Thyroid gland (tissue), 4 donors: ENCODE measurements around the gene HPCA. TPM values are rescaled to one million over a fixed set of nuclear protein-coding genes. Genes with fewer than 3 reads are reported as not detected.

Experiments used
- DNase-seq, 2 donors: peaks; one replicate each; pipeline ENCODE4 v3.0.0-alpha.2; 2019
- H3K27ac ChIP-seq, 3 donors: fragments of 200-600 bp; sonication (generic); 1 replicate in 2 of 3; 2 replicates in 1 of 3; pipeline ENCODE4 v1.5.1; 2016 to 2019; ENCODE audit warnings: mild to moderate bottlenecking in 1 of 3, moderate library complexity in 1 of 3
- H3K27me3 ChIP-seq: fragments of 200-600 bp; sonication (generic); one replicate; pipeline ENCODE4 v1.5.1; 2019
- H3K36me3 ChIP-seq, 2 donors: fragments of 200-600 bp; sonication (generic); one replicate each; pipeline ENCODE4 v1.5.1; 2016 to 2019
- H3K4me1 ChIP-seq, 2 donors: fragments of 200-600 bp; sonication (generic); one replicate each; pipeline ENCODE4 v1.5.1; 2017 to 2019
- H3K4me3 ChIP-seq, 3 donors: fragments of 200-600 bp; sonication (generic); replicated peaks in 1 of 3; 1 replicate in 2 of 3; 2 replicates in 1 of 3; pipeline ENCODE4 v1.5.1; 2016; ENCODE audit warnings: mild to moderate bottlenecking in 1 of 3
- H3K9me3 ChIP-seq: fragments of 200-600 bp; sonication (generic); one replicate; pipeline ENCODE4 v1.5.1; 2017
- POLR2A ChIP-seq, 2 donors: fragments of 450-650 bp; IDR thresholded peaks; one replicate each; pipeline ENCODE4 v1.6.1; 2017; ENCODE audit warnings: antibody characterized with exemption in 2 of 2, mild to moderate bottlenecking in 2 of 2, moderate library complexity in 1 of 2
- WGBS, 2 donors: methylation state at CpG; one replicate each; pipeline ENCODE4 v1.1.5; 2017; 5-methylcytosine and 5-hydroxymethylcytosine counted together
- intact Hi-C: fragments of 100-400 bp; cut with DNase I; formaldehyde crosslinking; loops from one replicate; pipeline ENCODE4 v1.15.1; 2023
- total RNA-seq, 4 donors: library from RNA; depleted of rRNA; stranded (reverse); fragments of >200 nt; gene quantifications; one replicate each; pipeline ENCODE4 v1.2.3, GENCODE V29; 2016
- TF ChIP-seq, protein P1 (sequence below), 6 experiments: fragments of 200-600 bp in 3 of 6; fragments of 450-650 bp in 3 of 6; sonication (generic) in 3 of 6; IDR thresholded peaks; one replicate each; pipeline ENCODE4 v1.5.1; 2016 to 2019; ENCODE audit warnings: antibody characterized with exemption in 6 of 6, mild to moderate bottlenecking in 2 of 6, inconsistent platforms in 1 of 6, moderate library complexity in 1 of 6

Gene HPCA
- total RNA-seq, 4 donors from 2014 or later = not detected

DNA sequence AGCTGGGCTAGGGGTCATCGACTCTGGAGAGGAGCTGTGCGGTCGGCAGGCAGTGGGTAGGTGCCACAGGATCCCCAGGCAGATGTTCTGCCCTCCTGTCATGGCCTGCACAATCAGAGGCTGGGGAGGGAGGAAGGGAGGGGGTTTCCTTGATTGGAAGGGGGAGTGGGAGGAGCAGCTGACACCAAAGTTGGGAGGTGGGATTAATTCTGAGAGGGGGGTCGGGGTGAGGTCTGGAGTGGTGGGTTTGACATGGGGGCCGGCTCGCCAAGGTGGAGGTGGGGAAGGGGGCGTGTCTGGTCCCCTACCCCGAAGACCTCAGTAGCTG, 651 bp upstream of the HPCA start:
- Histone ChIP-seq H3K4me1 (peaks cover 0 to 12% of the 10 kb centered on the region in 2 donors), H3K9me3 (no peaks in the 10 kb centered on the region), H3K27me3 (peaks cover 11% of the 10 kb centered on the region), H3K36me3 (no peaks in the 10 kb centered on the region), H3K4me3 (no peak overlapping the region), H3K27ac (no peak overlapping the region)
- no peak for DNase-seq
- 9 to 14% methylated on average over 8 of the region's 8 CpGs for WGBS, 2 donors
- intact Hi-C loops = no loop called here
- TF ChIP-seq POLR2A (IDR thresholded peaks at IDR 0.05) = no peak
- TF ChIP-seq, protein P1, sequence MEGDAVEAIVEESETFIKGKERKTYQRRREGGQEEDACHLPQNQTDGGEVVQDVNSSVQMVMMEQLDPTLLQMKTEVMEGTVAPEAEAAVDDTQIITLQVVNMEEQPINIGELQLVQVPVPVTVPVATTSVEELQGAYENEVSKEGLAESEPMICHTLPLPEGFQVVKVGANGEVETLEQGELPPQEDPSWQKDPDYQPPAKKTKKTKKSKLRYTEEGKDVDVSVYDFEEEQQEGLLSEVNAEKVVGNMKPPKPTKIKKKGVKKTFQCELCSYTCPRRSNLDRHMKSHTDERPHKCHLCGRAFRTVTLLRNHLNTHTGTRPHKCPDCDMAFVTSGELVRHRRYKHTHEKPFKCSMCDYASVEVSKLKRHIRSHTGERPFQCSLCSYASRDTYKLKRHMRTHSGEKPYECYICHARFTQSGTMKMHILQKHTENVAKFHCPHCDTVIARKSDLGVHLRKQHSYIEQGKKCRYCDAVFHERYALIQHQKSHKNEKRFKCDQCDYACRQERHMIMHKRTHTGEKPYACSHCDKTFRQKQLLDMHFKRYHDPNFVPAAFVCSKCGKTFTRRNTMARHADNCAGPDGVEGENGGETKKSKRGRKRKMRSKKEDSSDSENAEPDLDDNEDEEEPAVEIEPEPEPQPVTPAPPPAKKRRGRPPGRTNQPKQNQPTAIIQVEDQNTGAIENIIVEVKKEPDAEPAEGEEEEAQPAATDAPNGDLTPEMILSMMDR (IDR thresholded peaks at IDR 0.05) = no peak

DNA sequence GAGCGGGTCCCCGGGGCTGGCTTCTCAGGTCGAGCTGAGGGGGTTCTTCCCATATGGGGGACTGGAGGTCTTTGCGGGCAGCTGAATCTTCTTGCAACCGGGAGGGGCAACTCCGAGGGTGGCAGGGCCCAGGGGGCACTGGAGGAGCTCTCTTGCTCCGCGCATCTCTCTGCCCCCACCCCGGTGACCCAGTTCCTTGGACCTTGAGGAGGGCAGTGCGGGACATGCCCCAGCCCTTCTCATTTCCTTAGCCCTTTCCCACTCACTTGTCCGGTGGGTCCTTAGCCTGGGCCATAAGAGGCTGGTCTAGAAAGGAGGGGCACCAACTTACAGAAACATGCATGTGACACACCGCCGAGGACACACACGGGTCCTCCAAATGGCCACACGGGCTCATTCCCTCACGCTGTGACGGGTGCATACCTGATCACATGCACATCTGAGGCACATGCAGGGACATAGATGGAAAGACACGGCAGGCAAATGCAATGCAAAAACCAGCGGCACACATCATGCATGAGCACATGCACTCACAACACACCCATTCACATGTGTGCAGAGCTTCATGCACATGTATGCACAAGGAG, 630 bp downstream of the HPCA start:
- Histone ChIP-seq H3K9me3 (no peaks in the 10 kb centered on the region), H3K27me3 (peaks cover 11% of the 10 kb centered on the region), H3K4me1 (peaks cover 0 to 9% of the 10 kb centered on the region in 2 donors), H3K27ac (no peak overlapping the region), H3K4me3 (no peak overlapping the region), H3K36me3 (no peaks in the 10 kb centered on the region)
- 47 to 61% methylated on average over 9 to 16 of the region's 19 CpGs for WGBS, 2 donors
- no peak for DNase-seq
- intact Hi-C loops = no loop called here
- no peak for TF ChIP-seq POLR2A (IDR thresholded peaks at IDR 0.05)
- TF ChIP-seq, protein P1 (IDR thresholded peaks at IDR 0.05) = peak in 1 of 6 experiments; percentile 6

- 72 to 76% methylated on average over 12 of the region's 12 CpGs for WGBS, 2 donors
- H3K27me3 ChIP-seq = peaks cover 11% of the 10 kb centered on the region
- H3K4me1 ChIP-seq = peaks cover 0 to 6% of the 10 kb centered on the region in 2 donors
- H3K36me3 ChIP-seq = no peaks in the 10 kb centered on the region
- H3K9me3 ChIP-seq = no peaks in the 10 kb centered on the region
- no peak for TF ChIP-seq POLR2A (IDR thresholded peaks at IDR 0.05)
- TF ChIP-seq, protein P1 (IDR thresholded peaks at IDR 0.05) = no peak
- no peak for DNase-seq
- no peak overlapping the region for H3K4me3 ChIP-seq
- intact Hi-C loops = no loop called here
- H3K27ac ChIP-seq = no peak overlapping the region
Measured at GRCh38 chr1:32887623-32888022, 1.3 kb downstream of the HPCA start.

DNA sequence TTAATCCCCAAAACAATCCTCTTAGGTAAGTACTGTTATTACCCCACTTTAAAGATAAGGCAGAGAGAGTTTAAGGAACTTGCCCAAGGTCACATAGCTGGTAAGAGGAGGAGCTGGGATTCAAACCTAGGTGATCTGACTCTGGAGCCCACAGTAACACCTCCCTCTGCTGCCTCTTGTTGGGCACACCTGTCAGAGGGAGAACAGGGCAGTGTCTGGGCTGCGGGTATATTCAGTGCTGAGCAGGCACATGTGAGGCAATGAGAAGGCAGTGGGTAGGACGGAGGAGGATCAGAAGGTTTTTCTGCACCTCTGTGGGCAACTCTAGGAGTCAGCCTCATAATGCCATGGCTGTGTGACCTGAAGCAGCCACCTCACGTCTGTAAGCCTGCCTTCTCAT, 1.8 kb downstream of the HPCA start:
- no peak overlapping the region for H3K27ac ChIP-seq
- peaks cover 0 to 9% of the 10 kb centered on the region in 2 donors for H3K4me1 ChIP-seq
- no peaks in the 10 kb centered on the region for H3K9me3 ChIP-seq
- peaks cover 11% of the 10 kb centered on the region for H3K27me3 ChIP-seq
- H3K36me3 ChIP-seq = no peaks in the 10 kb centered on the region
- WGBS, 2 donors = 69 to 100% methylated on average over 1 to 3 of the region's 3 CpGs
- H3K4me3 ChIP-seq = no peak overlapping the region
- TF ChIP-seq POLR2A (IDR thresholded peaks at IDR 0.05) = no peak
- TF ChIP-seq, protein P1 (IDR thresholded peaks at IDR 0.05) = no peak
- no peak for DNase-seq
- intact Hi-C loops = no loop called here

DNA sequence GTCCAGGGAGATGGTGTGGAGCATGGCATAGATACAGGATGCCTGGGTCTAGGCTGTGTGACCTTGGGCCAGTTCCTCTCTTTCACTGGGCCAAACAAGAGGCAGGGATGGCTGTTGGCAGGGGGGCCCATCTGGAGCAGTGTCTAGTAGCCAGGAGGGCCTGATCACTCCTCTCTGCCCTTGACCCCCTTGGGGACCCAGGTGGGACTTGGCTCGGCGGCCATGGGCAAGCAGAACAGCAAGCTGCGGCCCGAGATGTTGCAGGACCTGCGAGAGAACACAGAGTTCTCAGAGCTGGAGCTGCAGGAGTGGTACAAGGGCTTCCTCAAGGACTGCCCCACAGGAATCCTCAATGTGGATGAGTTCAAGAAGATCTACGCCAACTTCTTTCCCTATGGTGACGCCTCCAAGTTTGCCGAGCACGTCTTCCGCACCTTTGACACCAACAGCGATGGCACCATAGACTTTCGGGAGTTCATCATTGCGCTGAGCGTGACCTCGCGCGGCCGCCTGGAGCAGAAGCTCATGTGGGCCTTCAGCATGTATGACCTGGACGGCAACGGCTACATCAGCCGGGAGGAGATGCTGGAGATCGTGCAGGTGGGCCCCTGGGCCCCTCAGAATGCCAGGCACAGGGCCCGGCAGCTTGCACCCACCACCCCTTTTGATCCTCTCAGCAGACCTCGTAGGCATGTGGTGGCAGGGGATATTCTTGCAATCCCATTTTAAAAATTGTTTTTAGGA, 2.6 kb downstream of the HPCA start:
- DNase-seq = no peak
- no peaks in the 10 kb centered on the region for H3K9me3 ChIP-seq
- peaks cover 11% of the 10 kb centered on the region for H3K27me3 ChIP-seq
- intact Hi-C loops = no loop called here
- WGBS, 2 donors = 91 to 95% methylated on average over 24 of the region's 24 CpGs
- H3K4me3 ChIP-seq = no peak overlapping the region
- no peak overlapping the region for H3K27ac ChIP-seq
- peaks cover 4 to 16% of the 10 kb centered on the region in 2 donors for H3K4me1 ChIP-seq
- TF ChIP-seq POLR2A (IDR thresholded peaks at IDR 0.05) = no peak
- TF ChIP-seq, protein P1 (IDR thresholded peaks at IDR 0.05) = no peak
- H3K36me3 ChIP-seq = no peaks in the 10 kb centered on the region
